KG1 (cell line): Measurements from ENCODE around the gene NOVA2.
"Not testable (repeated sequence)": the region's sequence is repeated elsewhere in the genome, so short reads cannot be mapped to it uniquely, and the experiment has no call there.

Experiments used
- DNase-seq: peaks from one replicate; lab custom pipeline; 2025; lab: John Stamatoyannopoulos, UW

Gene NOVA2

DNA sequence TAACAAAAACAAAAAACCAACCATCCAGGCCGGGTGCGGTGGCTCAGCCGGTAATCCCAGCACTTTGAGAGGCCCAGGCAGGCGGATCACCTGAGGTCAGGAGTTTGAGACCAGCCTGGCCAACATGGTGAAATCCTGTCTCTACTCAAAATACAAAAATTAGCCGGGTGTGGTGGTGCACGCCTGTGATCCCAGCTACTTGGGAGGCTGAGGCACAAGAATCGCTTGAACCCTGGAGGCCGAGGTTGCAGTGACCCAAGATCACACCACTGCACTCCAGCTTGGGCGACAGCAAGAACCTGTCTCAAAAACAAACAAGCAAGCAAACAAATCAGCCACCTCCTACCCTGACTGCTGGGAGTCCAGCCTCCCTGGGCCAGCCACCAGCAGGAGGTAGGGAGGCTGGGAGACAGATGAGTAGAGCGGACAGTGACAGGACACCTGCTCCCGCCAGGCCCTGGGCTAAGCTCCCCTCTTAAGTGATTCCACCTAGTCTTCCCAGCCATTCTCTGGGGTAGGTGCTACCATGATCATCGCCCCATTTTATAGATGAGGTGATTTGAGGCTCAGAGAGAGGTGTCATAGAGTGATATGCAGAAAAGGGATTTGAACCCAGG lies 77.6 kb downstream of the NOVA2 start:
- DNase-seq, result not testable (repeated sequence)

GRCh38 chr19:45895519-45895972 lies 78.1 kb downstream of the NOVA2 start:
- no peak for DNase-seq

GRCh38 chr19:45890877-45891276 lies 82.8 kb downstream of the NOVA2 start:
- no peak for DNase-seq

GRCh38 chr19:45889210-45889885 lies 84.3 kb downstream of the NOVA2 start:
- DNase-seq, result no peak

DNA sequence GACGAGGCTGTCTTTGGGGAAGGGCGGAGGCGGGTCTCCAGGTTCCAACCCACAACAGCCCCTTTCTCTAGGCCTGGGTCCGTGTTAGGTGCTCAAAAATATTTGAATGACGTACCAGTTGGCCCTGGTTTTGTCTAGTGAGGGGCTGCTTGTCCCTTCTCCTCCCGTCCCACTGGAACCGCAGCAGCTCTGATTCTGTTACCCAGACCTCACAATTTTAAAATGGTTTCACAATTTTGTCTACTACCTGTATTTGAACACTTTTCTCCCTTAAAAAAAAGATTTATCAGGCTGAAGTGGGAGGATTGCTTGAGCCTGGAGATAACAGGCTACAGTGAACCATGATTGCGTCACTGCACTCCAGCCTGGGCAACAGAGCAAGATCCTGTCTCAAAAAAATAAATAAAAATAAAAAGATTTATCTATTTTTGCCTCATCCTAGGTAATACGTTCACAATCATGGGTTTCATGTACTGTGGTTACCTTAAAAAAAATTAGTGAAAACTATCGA lies 86.4 kb downstream of the NOVA2 start:
- no peak for DNase-seq

- DNase-seq, result peak; percentile 92
These were observed 87.1 kb downstream of the NOVA2 start for GRCh38 chr19:45886427-45887199.

GRCh38 chr19:45885556-45886426 lies 87.9 kb downstream of the NOVA2 start, which contains the start of gene IRF2BP1:
Gene IRF2BP1 (minus strand): TSS chr19:45886141. CDS start chr19:45885774, 367 bp downstream.
- DNase-seq, result peak; percentile 87

DNA sequence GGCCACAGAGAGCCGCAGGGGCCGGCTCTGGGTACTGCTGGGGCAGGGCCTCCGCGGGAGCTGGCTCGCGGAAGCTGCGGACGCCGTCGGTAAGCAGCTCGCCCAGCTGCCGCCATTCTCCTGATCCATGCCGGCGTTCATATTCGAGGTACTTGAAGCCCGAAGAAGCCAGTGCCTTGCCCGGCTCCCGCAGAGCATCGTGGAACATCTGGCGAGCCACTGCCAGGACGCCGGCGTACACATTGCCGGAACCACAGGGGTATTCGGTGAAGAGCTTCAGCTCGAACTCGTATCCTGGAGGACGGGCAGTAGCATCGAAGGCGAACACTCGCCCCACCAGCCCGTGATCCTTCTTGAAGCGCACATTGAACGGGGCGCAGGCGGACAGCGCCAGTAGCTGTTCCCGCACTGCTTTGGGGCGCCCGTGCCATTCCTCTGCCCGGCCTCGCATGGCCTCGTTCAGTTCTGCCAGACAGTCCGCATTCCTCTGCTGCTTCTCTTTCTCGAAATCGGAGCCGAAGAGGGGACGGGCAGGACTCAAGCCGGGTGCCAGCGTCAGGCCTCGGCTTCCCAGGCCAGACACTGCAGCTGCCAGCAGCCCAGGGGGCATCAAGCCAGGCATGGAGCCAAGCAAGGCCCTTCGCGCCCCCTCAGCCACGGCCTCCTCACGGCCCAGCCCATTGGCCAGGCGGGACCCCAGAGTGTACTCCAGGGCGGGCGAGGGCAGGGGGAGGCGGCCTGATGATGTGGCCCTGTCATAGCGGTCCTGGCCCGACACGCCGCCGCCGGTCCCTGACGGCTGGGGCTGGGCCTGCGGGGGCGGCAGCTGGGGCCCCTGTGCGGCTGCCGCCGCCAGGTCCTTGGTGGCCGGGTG lies 88.7 kb downstream of the NOVA2 start:
- DNase-seq, result no peak

- no peak for DNase-seq
These were observed 89.6 kb downstream of the NOVA2 start for GRCh38 chr19:45883881-45884681.
